Measurements from ENCODE around the gene PHACTR2. TPM values are rescaled to one million over a fixed set of nuclear protein-coding genes. Genes with fewer than 3 reads are reported as not detected.
A peak's percentile ranks its signal among the peaks of the same experiment; 100 is the strongest.
"Not testable (repeated sequence)": the region's sequence is repeated elsewhere in the genome, so short reads cannot be mapped to it uniquely, and the experiment has no call there.

The PHACTR2 gene
- total RNA-seq, 4 donors from 2014 or later: 61.3 to 122 (median 86.0) TPM

GRCh38 chr6:143775336-143775735 is 97.6 kb downstream of the PHACTR2 start:
- H3K27ac ChIP-seq: peak overlapping the region; percentile 34 to 74 (median 58)

GRCh38 chr6:143778926-143779325 is 101.2 kb downstream of the PHACTR2 start:
- H3K36me3 ChIP-seq: peaks cover 0 to 30% of the 10 kb centered on the region in 2 donors
- TF ChIP-seq CTCF (IDR thresholded peaks at IDR 0.05): no peak
- TF ChIP-seq POLR2AphosphoS5 (IDR thresholded peaks at IDR 0.05): no peak
- TF ChIP-seq POLR2A (IDR thresholded peaks at IDR 0.05): no peak
- TF ChIP-seq EP300 (IDR thresholded peaks at IDR 0.05): no peak
- H3K4me3 ChIP-seq: no peak overlapping the region
- ATAC-seq: no peak
- no peaks in the 10 kb centered on the region for H3K27me3 ChIP-seq
- H3K27ac ChIP-seq: no peak overlapping the region
- peaks cover 13 to 50% (median 19%) of the 10 kb centered on the region in 3 donors for H3K4me1 ChIP-seq
- WGBS, 2 donors (ENCODE audit: low coverage in 1 of 2): 71 to 84% methylated on average over 2 of the region's 2 CpGs
- no peaks in the 10 kb centered on the region for H3K9me3 ChIP-seq

More at GRCh38 chr6:143775336-143775735, 97.6 kb downstream of the PHACTR2 start:
- ATAC-seq: no peak
- 46% methylated on average over 6 of the region's 6 CpGs; no CpG with 5 or more reads in 1 of the 2 donors for WGBS, 2 donors (ENCODE audit: low coverage in 1 of 2)
- H3K9me3 ChIP-seq: no peaks in the 10 kb centered on the region
- H3K27me3 ChIP-seq: no peaks in the 10 kb centered on the region
- H3K36me3 ChIP-seq: peaks cover 0 to 26% of the 10 kb centered on the region in 2 donors
- peaks cover 10 to 55% (median 29%) of the 10 kb centered on the region in 3 donors for H3K4me1 ChIP-seq
- TF ChIP-seq CTCF (IDR thresholded peaks at IDR 0.05) (no peak), EP300 (IDR thresholded peaks at IDR 0.05) (no peak), POLR2A (IDR thresholded peaks at IDR 0.05) (no peak), POLR2AphosphoS5 (IDR thresholded peaks at IDR 0.05) (no peak)
- H3K4me3 ChIP-seq: no peak overlapping the region

- H3K27ac ChIP-seq: peak overlapping the region; percentile 16 to 45 (median 41)
- ATAC-seq: no peak
- no peak for TF ChIP-seq CTCF (IDR thresholded peaks at IDR 0.05)
- TF ChIP-seq POLR2AphosphoS5 (IDR thresholded peaks at IDR 0.05): no peak
- TF ChIP-seq EP300 (IDR thresholded peaks at IDR 0.05): no peak
- TF ChIP-seq POLR2A (IDR thresholded peaks at IDR 0.05): no peak
- peaks cover 3 to 19% (median 3%) of the 10 kb centered on the region in 3 donors for H3K4me1 ChIP-seq
- no peak overlapping the region for H3K4me3 ChIP-seq
- no peaks in the 10 kb centered on the region for H3K27me3 ChIP-seq
- H3K9me3 ChIP-seq: peaks cover 0 to 17% (median 0%) of the 10 kb centered on the region in 3 donors
- peaks cover 0 to 51% of the 10 kb centered on the region in 2 donors for H3K36me3 ChIP-seq
- 12 to 14% methylated on average over 5 of the region's 5 CpGs for WGBS, 2 donors (ENCODE audit: low coverage in 1 of 2)
These were observed 104.7 kb downstream of the PHACTR2 start for GRCh38 chr6:143782481-143782880.

- H3K4me1 ChIP-seq: peaks cover 3 to 19% (median 3%) of the 10 kb centered on the region in 3 donors
- 83 to 88% methylated on average over 3 of the region's 3 CpGs for WGBS, 2 donors (ENCODE audit: low coverage in 1 of 2)
- ATAC-seq: no peak
- no peak overlapping the region for H3K4me3 ChIP-seq
- TF ChIP-seq EP300 (IDR thresholded peaks at IDR 0.05) (no peak), CTCF (IDR thresholded peaks at IDR 0.05) (no peak), POLR2AphosphoS5 (IDR thresholded peaks at IDR 0.05) (no peak), POLR2A (IDR thresholded peaks at IDR 0.05) (no peak)
- H3K36me3 ChIP-seq: peaks cover 0 to 49% of the 10 kb centered on the region in 2 donors
- H3K27me3 ChIP-seq: no peaks in the 10 kb centered on the region
- peak overlapping the region in 2 of 4 donors; percentile 40 to 45 for H3K27ac ChIP-seq
- H3K9me3 ChIP-seq: peaks cover 0 to 17% (median 0%) of the 10 kb centered on the region in 3 donors
These were observed 105.3 kb downstream of the PHACTR2 start for GRCh38 chr6:143783077-143783476.

- TF ChIP-seq POLR2AphosphoS5 (IDR thresholded peaks at IDR 0.05) (no peak), EP300 (IDR thresholded peaks at IDR 0.05) (no peak), POLR2A (IDR thresholded peaks at IDR 0.05) (no peak)
- H3K27me3 ChIP-seq: no peaks in the 10 kb centered on the region
- peaks cover 3 to 19% (median 3%) of the 10 kb centered on the region in 3 donors for H3K4me1 ChIP-seq
- no peak overlapping the region for H3K4me3 ChIP-seq
- H3K27ac ChIP-seq: no peak overlapping the region
- H3K9me3 ChIP-seq: peaks cover 0 to 17% (median 0%) of the 10 kb centered on the region in 3 donors
- no peak for ATAC-seq
- peaks cover 0 to 53% of the 10 kb centered on the region in 2 donors for H3K36me3 ChIP-seq
These were observed 106.6 kb downstream of the PHACTR2 start for GRCh38 chr6:143784316-143784715.

GRCh38 chr6:143786371-143786770 is 108.6 kb downstream of the PHACTR2 start:
- H3K27ac ChIP-seq, H3K4me3 ChIP-seq, H3K27me3 ChIP-seq, ATAC-seq: not testable (repeated sequence)
- Histone ChIP-seq H3K4me1 (peaks cover 3 to 19% (median 3%) of the 10 kb centered on the region in 3 donors), H3K36me3 (peaks cover 0 to 66% of the 10 kb centered on the region in 2 donors), H3K9me3 (peaks cover 0 to 17% (median 0%) of the 10 kb centered on the region in 3 donors)

All from gastroesophageal sphincter (tissue), 4 donors.